Measurements from ENCODE around the gene SH3TC1.

DNA sequence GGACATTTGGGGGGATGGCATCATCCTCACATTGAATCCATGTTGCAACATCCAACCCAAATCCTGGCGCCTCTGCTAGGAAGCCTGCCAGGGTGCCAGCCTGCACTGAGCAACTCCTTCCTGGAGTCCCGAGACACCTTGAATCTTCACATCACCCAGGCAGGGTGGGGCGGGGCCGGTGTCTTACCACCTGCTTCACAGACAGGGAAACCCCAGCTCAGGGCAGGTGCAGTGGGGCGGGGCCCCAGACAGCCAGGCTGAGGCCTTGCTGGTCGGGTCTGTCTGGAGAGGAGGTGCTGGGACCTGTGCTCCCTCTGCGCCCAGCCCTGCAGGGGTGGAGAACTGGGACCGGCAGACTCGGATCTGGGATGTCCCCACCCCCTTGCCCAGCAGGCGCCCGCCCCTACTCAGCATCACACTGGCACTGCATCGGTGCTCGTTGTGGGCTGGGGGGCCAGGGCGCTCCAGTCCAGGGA lies 39.0 kb downstream of the SH3TC1 start:
- TF ChIP-seq TCF12 (IDR thresholded peaks at IDR 0.05; ENCODE audit: low read depth, low read length) (no peak), POLR2A (IDR thresholded peaks at IDR 0.05; ENCODE audit: control extremely low read depth in 1 of 2, low read depth in 2 of 2, low read length in 2 of 2) (no peak), GTF2F1 (IDR thresholded peaks at IDR 0.05; ENCODE audit: borderline replicate concordance, low read depth, low read length) (no peak), EZH2 (IDR thresholded peaks at IDR 0.05; ENCODE audit: low read depth, low read length, severe bottlenecking) (no peak), TAF1 (IDR thresholded peaks at IDR 0.05; ENCODE audit: low read depth, low read length) (no peak), TEAD4 (IDR thresholded peaks at IDR 0.05; ENCODE audit: low read depth, low read length) (no peak), CTCF (IDR thresholded peaks at IDR 0.05; ENCODE audit: control extremely low read depth in 1 of 3, insufficient read depth in 1 of 3, low read depth in 1 of 3, low read length in 3 of 3) (no peak), CHD2 (IDR thresholded peaks at IDR 0.05; ENCODE audit: low read length) (no peak), ZNF274 (IDR thresholded peaks at IDR 0.05; ENCODE audit: borderline replicate concordance, extremely low read depth, low read length) (no peak), RFX5 (IDR thresholded peaks at IDR 0.05; ENCODE audit: borderline replicate concordance, low read depth, low read length) (no peak), BCL11A (IDR thresholded peaks at IDR 0.05; ENCODE audit: low read depth in 2 of 2, low read length in 2 of 2) (no peak)
